ENCODE measurements around the gene ABCA6.

ABCA6 gene

GRCh38 chr17:69046121-69046807, 95.4 kb downstream of the ABCA6 start:
- no peak for DNase-seq

- DNase-seq: no peak
These were observed 96.0 kb downstream of the ABCA6 start for GRCh38 chr17:69045646-69046045.

- no peak for DNase-seq
These were observed 97.3 kb downstream of the ABCA6 start for GRCh38 chr17:69044371-69044770.

DNA sequence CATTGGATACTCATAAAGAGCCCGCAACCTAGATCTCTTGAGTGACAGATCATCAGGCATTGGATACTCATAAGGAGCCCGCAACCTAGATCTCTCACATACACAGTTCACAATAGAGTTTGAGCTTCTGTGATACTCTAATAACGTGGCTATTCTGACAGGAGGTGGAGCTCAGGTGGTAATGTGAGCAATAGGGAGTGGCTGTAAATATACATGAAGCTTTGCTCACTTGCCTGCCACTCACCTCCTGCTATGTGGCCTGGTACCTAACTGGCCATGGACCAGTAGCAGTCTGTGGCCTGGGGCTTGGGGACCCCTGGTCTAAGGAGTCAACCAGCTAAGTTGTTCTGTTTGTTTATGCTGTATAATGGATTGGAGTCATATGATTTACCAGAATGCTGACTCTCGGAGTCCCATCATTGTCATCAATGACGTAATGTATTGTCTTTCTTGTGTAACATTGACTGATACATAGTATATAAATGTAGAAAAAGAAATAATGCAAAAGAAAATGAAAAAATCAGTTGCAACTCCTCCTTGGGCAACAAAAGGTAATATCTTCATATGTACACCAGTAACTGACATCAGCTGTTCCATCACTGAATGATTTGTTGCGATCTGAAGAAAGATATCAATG, 98.5 kb downstream of the ABCA6 start:
- DNase-seq: no peak

- no peak for DNase-seq
These were observed 99.4 kb downstream of the ABCA6 start for GRCh38 chr17:69042308-69042707.

- DNase-seq: no peak
These were observed 109.9 kb downstream of the ABCA6 start for GRCh38 chr17:69031839-69032238.

GRCh38 chr17:69030169-69030568, 111.5 kb downstream of the ABCA6 start:
- no peak for DNase-seq
